Measurements from ENCODE around the gene PTH1R. TPM values are rescaled to one million over a fixed set of nuclear protein-coding genes. Genes with fewer than 3 reads are reported as not detected.
A peak's percentile ranks its signal among the peaks of the same experiment; 100 is the strongest.

Gene PTH1R
- total and polyA plus RNA-seq, 12 donors, result 1.5 to 89.8 (median 4.2) TPM

DNA sequence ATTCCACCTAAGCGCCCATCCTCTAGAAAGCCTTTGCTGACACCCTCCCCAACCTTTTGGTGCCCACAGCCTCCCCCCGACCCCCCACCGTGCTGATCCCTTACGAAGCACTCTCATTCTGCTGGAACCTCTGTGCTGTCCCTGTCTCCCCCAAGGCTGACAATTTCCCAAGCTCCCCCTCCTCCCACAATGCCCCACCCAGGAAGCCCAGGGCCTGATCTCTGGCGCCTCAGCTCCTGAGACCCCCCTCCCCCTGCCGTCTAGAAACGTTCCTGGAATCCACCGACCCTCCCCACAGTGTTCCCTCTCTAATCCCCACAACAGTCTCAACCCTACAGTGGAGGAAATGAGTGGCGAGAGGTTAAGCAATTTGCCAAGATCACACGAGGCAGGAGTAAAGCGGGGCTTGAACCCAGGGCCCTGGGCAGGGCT lies 32.6 kb upstream of the PTH1R start:
- TF ChIP-seq, protein P1, sequence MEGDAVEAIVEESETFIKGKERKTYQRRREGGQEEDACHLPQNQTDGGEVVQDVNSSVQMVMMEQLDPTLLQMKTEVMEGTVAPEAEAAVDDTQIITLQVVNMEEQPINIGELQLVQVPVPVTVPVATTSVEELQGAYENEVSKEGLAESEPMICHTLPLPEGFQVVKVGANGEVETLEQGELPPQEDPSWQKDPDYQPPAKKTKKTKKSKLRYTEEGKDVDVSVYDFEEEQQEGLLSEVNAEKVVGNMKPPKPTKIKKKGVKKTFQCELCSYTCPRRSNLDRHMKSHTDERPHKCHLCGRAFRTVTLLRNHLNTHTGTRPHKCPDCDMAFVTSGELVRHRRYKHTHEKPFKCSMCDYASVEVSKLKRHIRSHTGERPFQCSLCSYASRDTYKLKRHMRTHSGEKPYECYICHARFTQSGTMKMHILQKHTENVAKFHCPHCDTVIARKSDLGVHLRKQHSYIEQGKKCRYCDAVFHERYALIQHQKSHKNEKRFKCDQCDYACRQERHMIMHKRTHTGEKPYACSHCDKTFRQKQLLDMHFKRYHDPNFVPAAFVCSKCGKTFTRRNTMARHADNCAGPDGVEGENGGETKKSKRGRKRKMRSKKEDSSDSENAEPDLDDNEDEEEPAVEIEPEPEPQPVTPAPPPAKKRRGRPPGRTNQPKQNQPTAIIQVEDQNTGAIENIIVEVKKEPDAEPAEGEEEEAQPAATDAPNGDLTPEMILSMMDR (IDR thresholded peaks at IDR 0.05), result no peak
- Histone ChIP-seq H3K36me3 (peaks cover 0 to 23% (median 0%) of the 10 kb centered on the region in 9 donors), H3K4me3 (peak overlapping the region in 6 of 10 donors; percentile 29 to 60 (median 58)), H3K27ac (peak overlapping the region in 9 of 10 donors; percentile 64 to 79 (median 68)), H3K9me3 (peaks cover 0 to 35% (median 15%) of the 10 kb centered on the region in 11 donors), H3K27me3 (peaks cover 0 to 7% (median 0%) of the 10 kb centered on the region in 7 donors), H3K4me1 (peaks cover 10 to 50% (median 28%) of the 10 kb centered on the region in 9 donors)
- intact Hi-C loops (cut with DNase I), result loop anchor here in 3 of 10 donors (5.0 kb wide), 2 partner anchors 138 to 143 kb away; partner anchors contain the start of gene TMIE (in 1 of the 3)
- no peak for ATAC-seq
- DNase-seq, result peak in 1 of 2 donors; percentile 11
- 29 to 36% methylated on average over 11 of the region's 11 CpGs for WGBS, 2 donors

DNA sequence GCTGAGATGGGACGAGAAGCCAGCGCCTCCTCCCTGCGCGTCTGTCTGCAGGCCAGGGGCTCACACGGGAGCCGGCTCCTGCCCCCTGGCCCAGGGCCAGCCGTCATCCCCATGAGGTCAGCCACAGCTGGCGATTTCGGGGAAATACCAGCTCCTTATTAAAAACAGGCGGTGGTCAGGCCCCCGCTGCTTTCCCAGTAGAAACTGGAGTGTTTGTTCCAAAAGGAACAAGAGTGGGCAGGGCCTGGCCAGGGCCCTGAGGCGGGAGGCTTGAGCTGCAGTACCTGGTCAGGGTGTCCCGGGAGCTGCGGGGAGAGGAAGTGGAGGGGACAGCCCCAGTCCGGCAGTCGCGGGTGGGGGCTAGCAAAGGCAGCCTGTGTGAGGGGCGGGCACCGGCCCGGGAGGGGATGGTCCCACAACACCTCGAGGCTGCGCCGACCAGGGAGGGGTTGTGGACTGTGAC lies 32.1 kb upstream of the PTH1R start:
- Histone ChIP-seq H3K4me1 (peaks cover 10 to 50% (median 28%) of the 10 kb centered on the region in 9 donors), H3K27me3 (peaks cover 0 to 7% (median 0%) of the 10 kb centered on the region in 7 donors), H3K36me3 (peaks cover 0 to 19% (median 0%) of the 10 kb centered on the region in 9 donors), H3K9me3 (peaks cover 0 to 30% (median 12%) of the 10 kb centered on the region in 11 donors), H3K27ac (peak overlapping the region; percentile 51 to 79 (median 68)), H3K4me3 (peak overlapping the region; percentile 29 to 60 (median 52))
- peak; percentile 67 to 81 for DNase-seq
- 12 to 15% methylated on average over 23 of the region's 23 CpGs for WGBS, 2 donors
- TF ChIP-seq, protein P1 (IDR thresholded peaks at IDR 0.05), result no peak
- intact Hi-C loops (cut with DNase I), result loop anchor here in 3 of 10 donors (5.0 kb wide), 2 partner anchors 138 to 143 kb away; partner anchors contain the start of gene TMIE (in 1 of the 3)
- ATAC-seq, result peak; percentile 22 to 48 (median 34)

DNA sequence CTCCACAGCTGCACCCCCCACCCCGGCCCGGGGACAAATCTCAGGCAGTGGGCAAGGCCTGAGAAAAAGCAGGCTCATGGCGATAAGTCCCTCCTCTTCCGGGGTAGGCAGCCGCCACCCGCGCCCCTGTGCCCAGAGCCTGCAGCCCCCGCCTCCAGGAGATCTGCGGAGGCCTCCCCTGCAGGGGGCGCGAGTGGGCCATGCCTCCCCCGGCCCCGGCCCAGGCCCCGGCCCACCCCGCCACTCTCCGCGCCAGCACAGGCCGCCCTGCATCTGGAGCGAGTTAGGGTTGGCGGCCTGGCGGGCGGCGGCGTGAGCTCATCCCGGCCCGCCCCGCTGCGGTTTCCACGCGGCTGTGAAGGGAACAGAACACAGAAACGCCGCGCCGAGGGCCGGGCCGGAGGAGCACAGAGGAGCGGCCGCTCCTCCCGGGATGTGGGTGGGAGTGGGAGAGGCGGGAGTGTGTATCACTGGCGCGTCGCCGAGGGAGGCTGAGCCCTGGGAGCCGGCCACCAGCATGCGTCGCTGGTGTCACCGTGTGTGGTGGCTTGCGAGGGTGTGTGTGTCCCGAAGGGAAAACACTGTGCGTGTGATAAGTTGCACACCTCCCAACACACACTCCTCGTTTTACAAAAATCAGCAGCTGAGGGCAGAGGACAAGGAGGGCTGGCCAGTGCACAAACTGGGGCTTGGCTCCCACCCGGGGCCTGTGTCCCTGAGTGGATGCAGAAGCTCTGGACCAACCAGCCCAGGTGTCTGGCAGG lies 31.5 kb upstream of the PTH1R start:
- Histone ChIP-seq H3K9me3 (peaks cover 0 to 24% (median 8%) of the 10 kb centered on the region in 11 donors), H3K4me3 (peak overlapping the region; percentile 29 to 60 (median 52)), H3K4me1 (peaks cover 10 to 50% (median 28%) of the 10 kb centered on the region in 9 donors), H3K27me3 (peaks cover 0 to 7% (median 0%) of the 10 kb centered on the region in 7 donors), H3K27ac (peak overlapping the region; percentile 51 to 79 (median 68)), H3K36me3 (peaks cover 0 to 17% (median 0%) of the 10 kb centered on the region in 9 donors)
- TF ChIP-seq, protein P1 (IDR thresholded peaks at IDR 0.05), result peak in 8 of 9 donors; percentile 32 to 72 (median 65)
- DNase-seq (peak; percentile 68 to 82), ATAC-seq (peak; percentile 39 to 71 (median 58))
- 1% methylated on average over 50 to 53 of the region's 53 CpGs for WGBS, 2 donors
- intact Hi-C loops (cut with DNase I), result loop anchor here in 3 of 10 donors (5.0 kb wide), 2 partner anchors 139 to 144 kb away; partner anchors contain the start of gene TMIE (in 1 of the 3)
